HepG2 (cell line): Measurements from ENCODE around the gene TIMM44. TPM values are rescaled to one million over a fixed set of nuclear protein-coding genes. Genes with fewer than 3 reads are reported as not detected.

Experiments
- ARNT2 ChIP-seq: sonication (generic); formaldehyde crosslinking; IDR thresholded peaks from 2 replicates; pipeline ENCODE4 v1.8.0; 2022; ENCODE audit warnings: mild to moderate bottlenecking, low read depth, missing genetic modification reagents, moderate library complexity
- CEBPB ChIP-seq: IDR thresholded peaks from 2 replicates; pipeline ENCODE4 v1.6.1; 2011; ENCODE audit warnings: low read depth, low read length, improper control_type of control experiment, borderline replicate concordance
- CENPX ChIP-seq: sonication (generic); formaldehyde crosslinking; IDR thresholded peaks from 2 replicates; pipeline ENCODE4 v1.9.0; 2021; ENCODE audit warnings: mild to moderate bottlenecking, missing genetic modification reagents, moderate library complexity
- CHD4 ChIP-seq: fragments of 200-600 bp; sonication (generic); IDR thresholded peaks from 2 replicates; pipeline ENCODE4 v1.7.0; 2017; ENCODE audit warnings: mild to moderate bottlenecking, low read length, borderline replicate concordance
- DMTF1 ChIP-seq: sonication (generic); formaldehyde crosslinking; IDR thresholded peaks from 2 replicates; pipeline ENCODE4 v1.4.0; 2020; ENCODE audit warnings: mild to moderate bottlenecking, missing genetic modification reagents
- HOXA5 ChIP-seq: sonication (generic); formaldehyde crosslinking; IDR thresholded peaks from 2 replicates; pipeline ENCODE4 v1.4.0; 2020; ENCODE audit warnings: missing genetic modification reagents
- JARID2 ChIP-seq: sonication (generic); formaldehyde crosslinking; IDR thresholded peaks from 2 replicates; pipeline ENCODE4 v1.8.1; 2023; ENCODE audit warnings: missing genetic modification reagents, inconsistent platforms; ENCODE audit not compliant: insufficient replicate concordance
- JUN ChIP-seq: sonication (generic); formaldehyde crosslinking; IDR thresholded peaks from 2 replicates; pipeline ENCODE4 v1.4.0; 2020; ENCODE audit warnings: mild to moderate bottlenecking, missing genetic modification reagents
- KLF16 ChIP-seq, 2 experiments: sonication (generic) in 1 of 2; formaldehyde crosslinking in 1 of 2; IDR thresholded peaks; 2 replicates each; pipeline versions ENCODE4 v1.6.1 to v1.8.0; 2016 to 2023; ENCODE audit warnings: missing genetic modification reagents in 2 of 2, missing compliant biosample characterization in 1 of 2
- MED8 ChIP-seq: sonication (generic); formaldehyde crosslinking; IDR thresholded peaks from 2 replicates; pipeline ENCODE4 v1.8.1; 2023; ENCODE audit warnings: mild to moderate bottlenecking, missing genetic modification reagents; ENCODE audit not compliant: insufficient replicate concordance
- MTA1 ChIP-seq: sonication (generic); formaldehyde crosslinking; IDR thresholded peaks from 2 replicates; pipeline ENCODE4 v1.4.0; 2020; ENCODE audit warnings: missing genetic modification reagents, mild to moderate bottlenecking, borderline replicate concordance
- MXD4 ChIP-seq: IDR thresholded peaks from 2 replicates; pipeline ENCODE4 v1.6.1; 2016; ENCODE audit warnings: mild to moderate bottlenecking, missing biosample characterization, missing genetic modification reagents
- NAIF1 ChIP-seq: sonication (generic); formaldehyde crosslinking; IDR thresholded peaks from 2 replicates; pipeline ENCODE4 v1.5.0; 2020; ENCODE audit warnings: mild to moderate bottlenecking, missing genetic modification reagents, borderline replicate concordance
- NCOA2 ChIP-seq: sonication (generic); formaldehyde crosslinking; IDR thresholded peaks from 2 replicates; pipeline ENCODE4 v1.8.0; 2022; ENCODE audit warnings: inconsistent platforms
- PLRG1 ChIP-seq: fragments of 450-650 bp; conservative IDR thresholded peaks from 2 replicates; pipeline ENCODE4 v1.6.1; 2016
- RBM22 ChIP-seq: fragments of 200-400 bp; formaldehyde crosslinking; optimal IDR thresholded peaks from 2 replicates; pipeline ENCODE3; 2017; ENCODE audit warnings: mild to moderate bottlenecking, low read length, moderate library complexity
- RORA ChIP-seq: sonication (generic); formaldehyde crosslinking; IDR thresholded peaks from 2 replicates; pipeline ENCODE4 v1.5.0; 2020; ENCODE audit warnings: mild to moderate bottlenecking, missing genetic modification reagents, moderate library complexity
- TCF7 ChIP-seq: sonication (generic); IDR thresholded peaks from 2 replicates; pipeline ENCODE4 v1.6.1; 2016; ENCODE audit warnings: antibody characterized with exemption, low read depth
- ZBTB2 ChIP-seq: sonication (generic); formaldehyde crosslinking; IDR thresholded peaks from 2 replicates; pipeline ENCODE4 v1.8.0; 2022; ENCODE audit warnings: low read depth, missing genetic modification reagents
- ZIK1 ChIP-seq: sonication (generic); formaldehyde crosslinking; IDR thresholded peaks from 2 replicates; pipeline ENCODE4 v1.5.0; 2020; ENCODE audit warnings: mild to moderate bottlenecking, low read depth, missing genetic modification reagents, borderline replicate concordance
- ZNF12 ChIP-seq: sonication (generic); formaldehyde crosslinking; IDR thresholded peaks from 2 replicates; pipeline ENCODE4 v1.5.0; 2020; ENCODE audit warnings: missing genetic modification reagents
- ZNF136 ChIP-seq: sonication (generic); formaldehyde crosslinking; IDR thresholded peaks from 2 replicates; pipeline ENCODE4 v1.8.1; 2022; ENCODE audit warnings: low read depth, mild to moderate bottlenecking, moderate library complexity, missing genetic modification reagents
- ZNF180 ChIP-seq: sonication (generic); formaldehyde crosslinking; IDR thresholded peaks from 2 replicates; pipeline ENCODE4 v1.4.0; 2020; ENCODE audit warnings: low read depth, missing genetic modification reagents, borderline replicate concordance
- ZNF234 ChIP-seq: sonication (generic); formaldehyde crosslinking; conservative IDR thresholded peaks from 2 replicates; pipeline ENCODE4 v1.5.1; 2020; ENCODE audit warnings: mild to moderate bottlenecking, missing genetic modification reagents
- ZNF496 ChIP-seq: sonication (generic); formaldehyde crosslinking; IDR thresholded peaks from 2 replicates; pipeline ENCODE4 v1.8.1; 2023; ENCODE audit warnings: mild to moderate bottlenecking, moderate library complexity, missing genetic modification reagents; ENCODE audit not compliant: insufficient replicate concordance
- ZNF513 ChIP-seq: sonication (generic); formaldehyde crosslinking; conservative IDR thresholded peaks from 2 replicates; pipeline ENCODE4 v1.5.0; 2020; ENCODE audit warnings: missing genetic modification reagents
- ZNF841 ChIP-seq: sonication (generic); formaldehyde crosslinking; IDR thresholded peaks from 2 replicates; pipeline ENCODE4 v1.8.1; 2023; ENCODE audit warnings: missing genetic modification reagents, borderline replicate concordance
- polyA plus RNA-seq, 8 experiments: library from polyadenylated mRNA; depleted of rRNA in 3 of 8; stranded (reverse) in 7 of 8; unstranded in 1 of 8; fragments of >200 nt; fragmentation: Illumina TruSeq in 4 of 8; extraction: Trizol in 4 of 8; gene quantifications; 2 replicates each; pipeline versions ENCODE4 v1.2.1 to v1.2.3, GENCODE V29; 2011 to 2016; ENCODE audit warnings: low read depth in 4 of 8, missing spikeins in 1 of 8, mixed read lengths in 1 of 8; ENCODE audit not compliant: insufficient read depth in 1 of 8
- total RNA-seq, 5 experiments: library from RNA; depleted of rRNA; stranded (reverse); fragments of >200 nt; fragmentation: Illumina TruSeq; extraction: Trizol; gene quantifications; 2 replicates each; pipeline ENCODE4 v1.2.3, GENCODE V29; 2016; ENCODE audit warnings: low read depth in 1 of 5

The TIMM44 gene
- total and polyA plus RNA-seq, 2 of the 13 experiments (the other 11 are each of a cell fraction or from before 2014, with no cell fraction given), result 42.9 to 72.6 TPM

- TF ChIP-seq ZNF841 (CRISPR knock-in tag), result 0 out of 2 replicates have a peak, but pooled peaks have one; percentile 61
- TF ChIP-seq NCOA2 (CRISPR knock-in tag), result no peak
- no peak for TF ChIP-seq PLRG1
- TF ChIP-seq ZNF234, result no peak
- no peak for TF ChIP-seq CHD4
- no peak for TF ChIP-seq ZNF180
- no peak for TF ChIP-seq ZNF496 (CRISPR knock-in tag)
- no peak for TF ChIP-seq MTA1 (CRISPR knock-in tag)
- TF ChIP-seq MED8 (CRISPR knock-in tag), result no peak
- no peak for TF ChIP-seq JUN (CRISPR knock-in tag)
- TF ChIP-seq ZNF12 (CRISPR knock-in tag), result 0 out of 2 replicates have a peak, but pooled peaks have one; percentile 24
- no peak for TF ChIP-seq CEBPB
- TF ChIP-seq ZNF513 (CRISPR knock-in tag), result no peak
- no peak for TF ChIP-seq JARID2 (CRISPR knock-in tag)
- no peak for TF ChIP-seq NAIF1 (CRISPR knock-in tag)
- peak; percentile 70; the same call in 1 of the 2 replicates for TF ChIP-seq ZIK1 (CRISPR knock-in tag)
- no peak for TF ChIP-seq ZNF136
- no peak for TF ChIP-seq DMTF1 (CRISPR knock-in tag)
- peak; percentile 89 for TF ChIP-seq ARNT2 (CRISPR knock-in tag)
- TF ChIP-seq RORA (CRISPR knock-in tag), result no peak
- TF ChIP-seq ZBTB2 (CRISPR knock-in tag), result no peak
- TF ChIP-seq CENPX (CRISPR knock-in tag), result no peak
- no peak for TF ChIP-seq TCF7
- no peak for TF ChIP-seq HOXA5 (CRISPR knock-in tag)
- peak; percentile 70 for TF ChIP-seq MXD4 (CRISPR knock-in tag)
- TF ChIP-seq KLF16 (CRISPR knock-in tag; IDR thresholded peaks at IDR 0.05), result peak in 1 of 2 experiments; percentile 57; a peak in 2 of 4 replicates
- TF ChIP-seq RBM22, result no peak
Observed at GRCh38 chr19:7925171-7925851, 18.2 kb downstream of the TIMM44 start (continued).
